Mesenchymal stem cell (in vitro differentiated cells and primary cell): ENCODE data around the gene DNAH11.

Experiments used
- DNase-seq: peaks from one replicate; pipeline ENCODE4 v3.0.0-alpha.2; 2013
- H2AFZ ChIP-seq: one replicate; pipeline ENCODE4 v1.6.1; 2013; ENCODE audit warnings: low read depth, mild to moderate bottlenecking, control low read depth, inconsistent platforms, low read length, moderate library complexity
- H2AK5ac ChIP-seq: 2 replicates; pipeline ENCODE4 v1.6.1; 2013; ENCODE audit warnings: low read length, moderate library complexity, mild to moderate bottlenecking, inconsistent platforms; ENCODE audit not compliant: severe bottlenecking
- H2BK120ac ChIP-seq: one replicate; pipeline ENCODE4 v1.6.1; 2013; ENCODE audit warnings: low read depth, mild to moderate bottlenecking, inconsistent platforms, low read length, moderate library complexity
- H2BK12ac ChIP-seq, 2 experiments: one replicate each; pipeline ENCODE4 v1.6.1; 2013; ENCODE audit warnings: inconsistent platforms in 2 of 2, low read length in 2 of 2, mild to moderate bottlenecking in 2 of 2, moderate library complexity in 2 of 2, control low read depth in 1 of 2
- H2BK15ac ChIP-seq: one replicate; pipeline ENCODE4 v1.6.1; 2013; ENCODE audit warnings: mild to moderate bottlenecking, low read depth, inconsistent platforms; ENCODE audit not compliant: poor library complexity, severe bottlenecking
- H2BK5ac ChIP-seq: 2 replicates; pipeline ENCODE4 v1.6.1; 2013; ENCODE audit warnings: low read depth, mild to moderate bottlenecking, low read length, control low read depth, inconsistent platforms; ENCODE audit not compliant: poor library complexity, severe bottlenecking
- H3K14ac ChIP-seq, 2 experiments: one replicate each; pipeline ENCODE4 v1.6.1; 2013; ENCODE audit warnings: inconsistent platforms in 2 of 2, low read length in 2 of 2, control low read depth in 1 of 2, mild to moderate bottlenecking in 1 of 2, moderate library complexity in 1 of 2
- H3K18ac ChIP-seq, 2 experiments: one replicate each; pipeline ENCODE4 v1.6.1; 2013; ENCODE audit warnings: inconsistent platforms in 2 of 2, low read length in 2 of 2, control low read depth in 1 of 2, low read depth in 1 of 2, mild to moderate bottlenecking in 1 of 2
- H3K23ac ChIP-seq, 2 experiments: one replicate each; pipeline ENCODE4 v1.6.1; 2013; ENCODE audit warnings: inconsistent platforms in 2 of 2, low read length in 2 of 2, mild to moderate bottlenecking in 2 of 2, moderate library complexity in 2 of 2, control low read depth in 1 of 2
- H3K27ac ChIP-seq: 2 replicates; pipeline ENCODE4 v1.5.1; 2013; ENCODE audit warnings: mild to moderate bottlenecking, moderate library complexity, low read length, control low read depth, inconsistent platforms; ENCODE audit not compliant: poor library complexity, severe bottlenecking
- H3K27me3 ChIP-seq, 2 experiments: 2 replicates each; pipeline versions ENCODE4 v1.6.1 to v1.7.0; 2013; ENCODE audit warnings: low read length in 2 of 2, mild to moderate bottlenecking in 2 of 2, moderate library complexity in 2 of 2, control low read depth in 1 of 2, inconsistent platforms in 1 of 2; ENCODE audit not compliant: control insufficient read depth in 1 of 2, insufficient read depth in 1 of 2
- H3K36me3 ChIP-seq, 2 experiments: 2 replicates each; pipeline versions ENCODE4 v1.6.1 to v1.7.0; 2013; ENCODE audit warnings: low read length in 2 of 2, control low read depth in 1 of 2, inconsistent platforms in 1 of 2, low read depth in 1 of 2, mild to moderate bottlenecking in 1 of 2; ENCODE audit not compliant: insufficient read depth in 2 of 2, control insufficient read depth in 1 of 2
- H3K4ac ChIP-seq, 2 experiments: one replicate each; pipeline ENCODE4 v1.6.1; 2013; ENCODE audit warnings: inconsistent platforms in 2 of 2, low read length in 2 of 2, mild to moderate bottlenecking in 2 of 2, moderate library complexity in 2 of 2, control low read depth in 1 of 2, low read depth in 1 of 2
- H3K4me1 ChIP-seq: 2 replicates; pipeline ENCODE4 v1.6.1; 2013; ENCODE audit warnings: low read depth, low read length, control low read depth; ENCODE audit not compliant: control insufficient read depth, insufficient read depth
- H3K4me2 ChIP-seq: 2 replicates; pipeline ENCODE4 v1.6.1; 2013; ENCODE audit warnings: low read length, mild to moderate bottlenecking, inconsistent platforms; ENCODE audit not compliant: poor library complexity, severe bottlenecking
- H3K4me3 ChIP-seq, 2 experiments: 2 replicates each; pipeline versions ENCODE4 v1.5.1 to v1.7.0; 2013; ENCODE audit warnings: low read length in 2 of 2, mild to moderate bottlenecking in 2 of 2, control low read depth in 1 of 2, low read depth in 1 of 2; ENCODE audit not compliant: insufficient read depth in 1 of 2
- H3K79me1 ChIP-seq: replicated peaks from 2 replicates; pipeline ENCODE4 v1.6.1; 2013; ENCODE audit warnings: mild to moderate bottlenecking, control low read depth, low read length, inconsistent platforms; ENCODE audit not compliant: poor library complexity, severe bottlenecking
- H3K9ac ChIP-seq: 2 replicates; pipeline ENCODE4 v1.7.0; 2013; ENCODE audit warnings: mild to moderate bottlenecking, low read length, moderate library complexity
- H3K9me3 ChIP-seq: 2 replicates; pipeline ENCODE4 v1.7.0; 2013; ENCODE audit warnings: mild to moderate bottlenecking, low read length; ENCODE audit not compliant: control insufficient read depth
- H4K8ac ChIP-seq: one replicate; pipeline ENCODE4 v1.6.1; 2013; ENCODE audit warnings: inconsistent platforms, mild to moderate bottlenecking, low read length, moderate library complexity
- H4K91ac ChIP-seq: one replicate; pipeline ENCODE4 v1.6.1; 2013; ENCODE audit warnings: mild to moderate bottlenecking, low read length, inconsistent platforms
- WGBS: methylation state at CpG from one replicate; pipeline ENCODE4 v1.1.7; 2013; ENCODE audit warnings: mixed read lengths; 5-methylcytosine and 5-hydroxymethylcytosine counted together

Gene DNAH11

GRCh38 chr7:21504021-21504420 is 38.8 kb upstream of the DNAH11 start:
- Histone ChIP-seq H3K36me3 (no peaks in the 10 kb centered on the region), H2AK5ac (no peak overlapping the region), H3K4me2 (no peak overlapping the region), H3K27ac (no peak overlapping the region), H3K4me1 (no peaks in the 10 kb centered on the region), H3K4ac (no peak overlapping the region), H2BK120ac (no peak overlapping the region), H3K27me3 (no peaks in the 10 kb centered on the region), H2BK12ac (no peak overlapping the region), H3K4me3 (no peak overlapping the region), H3K23ac (no peak overlapping the region), H3K9ac (no peak overlapping the region), H2BK15ac (no peak overlapping the region), H3K79me1 (peaks cover 2% of the 10 kb centered on the region), H4K8ac (no peak overlapping the region), H2BK5ac (no peak overlapping the region), H2AFZ (no peak overlapping the region), H4K91ac (no peak overlapping the region), H3K9me3 (no peaks in the 10 kb centered on the region), H3K14ac (no peak overlapping the region), H3K18ac (no peak overlapping the region)
- no peak for DNase-seq
- 84% methylated on average over 2 of the region's 2 CpGs for WGBS

- H3K79me1 ChIP-seq, result peaks cover 2% of the 10 kb centered on the region
- no peak overlapping the region for H2BK15ac ChIP-seq
- no peaks in the 10 kb centered on the region for H3K9me3 ChIP-seq
- no peak overlapping the region for H3K14ac ChIP-seq
- H4K91ac ChIP-seq, result no peak overlapping the region
- H2AFZ ChIP-seq, result no peak overlapping the region
- no peak overlapping the region for H2BK5ac ChIP-seq
- H3K23ac ChIP-seq, result no peak overlapping the region
- H3K4me3 ChIP-seq, result no peak overlapping the region
- no peak overlapping the region for H3K18ac ChIP-seq
- no peak overlapping the region for H3K4ac ChIP-seq
- H2AK5ac ChIP-seq, result no peak overlapping the region
- no peak overlapping the region for H4K8ac ChIP-seq
- no peak overlapping the region for H2BK120ac ChIP-seq
- H3K9ac ChIP-seq, result no peak overlapping the region
- WGBS, result 86% methylated on average over 7 of the region's 8 CpGs
- H3K27me3 ChIP-seq, result no peaks in the 10 kb centered on the region
- no peak overlapping the region for H3K4me2 ChIP-seq
- DNase-seq, result peak; percentile 54
- no peak overlapping the region for H2BK12ac ChIP-seq
- H3K27ac ChIP-seq, result no peak overlapping the region
- no peaks in the 10 kb centered on the region for H3K4me1 ChIP-seq
- H3K36me3 ChIP-seq, result peaks cover 0 to 5% of the 10 kb centered on the region in 2 experiments
These were observed 35.1 kb upstream of the DNAH11 start for GRCh38 chr7:21507627-21508343.

GRCh38 chr7:21508538-21508937 is 34.3 kb upstream of the DNAH11 start:
- no peak overlapping the region for H3K9ac ChIP-seq
- no peak overlapping the region for H2BK15ac ChIP-seq
- no peaks in the 10 kb centered on the region for H3K27me3 ChIP-seq
- no peak overlapping the region for H2BK12ac ChIP-seq
- no peak overlapping the region for H3K27ac ChIP-seq
- no peak for DNase-seq
- H2AK5ac ChIP-seq, result no peak overlapping the region
- no peak overlapping the region for H3K4ac ChIP-seq
- H3K36me3 ChIP-seq, result peaks cover 0 to 5% of the 10 kb centered on the region in 2 experiments
- H3K23ac ChIP-seq, result no peak overlapping the region
- H2BK5ac ChIP-seq, result no peak overlapping the region
- no peak overlapping the region for H3K4me3 ChIP-seq
- no peaks in the 10 kb centered on the region for H3K9me3 ChIP-seq
- H4K8ac ChIP-seq, result no peak overlapping the region
- no peak overlapping the region for H3K18ac ChIP-seq
- H2AFZ ChIP-seq, result no peak overlapping the region
- H4K91ac ChIP-seq, result no peak overlapping the region
- H3K4me2 ChIP-seq, result no peak overlapping the region
- peaks cover 2% of the 10 kb centered on the region for H3K79me1 ChIP-seq
- no peak overlapping the region for H3K14ac ChIP-seq
- 100% methylated on average over 1 of the region's 3 CpGs for WGBS
- no peaks in the 10 kb centered on the region for H3K4me1 ChIP-seq
- H2BK120ac ChIP-seq, result no peak overlapping the region

DNA sequence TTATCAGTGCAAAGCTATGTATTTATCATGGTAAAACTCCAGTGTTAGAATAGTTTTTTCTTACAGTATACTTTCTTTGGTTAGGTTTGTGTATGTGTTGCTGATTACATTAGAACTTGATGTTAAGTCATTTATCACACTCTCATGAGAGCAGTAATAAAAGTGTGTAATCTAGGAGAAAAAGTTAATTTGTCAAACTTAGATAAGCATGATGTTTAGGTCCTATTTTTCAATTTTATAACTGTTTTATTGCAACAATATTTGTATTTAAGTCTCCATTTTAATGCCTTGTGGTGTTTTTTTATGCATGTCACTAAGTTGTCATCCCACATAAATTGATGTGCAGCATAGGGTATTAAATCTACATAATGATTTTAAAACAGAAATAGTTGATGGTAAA is 28.8 kb upstream of the DNAH11 start:
- Histone ChIP-seq H3K18ac (no peak overlapping the region), H3K36me3 (peaks cover 0 to 5% of the 10 kb centered on the region in 2 experiments), H3K27me3 (no peaks in the 10 kb centered on the region), H2AK5ac (no peak overlapping the region), H2BK120ac (no peak overlapping the region), H3K79me1 (no peaks in the 10 kb centered on the region), H3K4me3 (no peak overlapping the region), H3K4me2 (no peak overlapping the region), H2AFZ (no peak overlapping the region), H3K9ac (no peak overlapping the region), H3K27ac (no peak overlapping the region), H4K91ac (no peak overlapping the region), H3K4ac (no peak overlapping the region), H2BK5ac (no peak overlapping the region), H2BK15ac (no peak overlapping the region), H4K8ac (no peak overlapping the region), H3K14ac (no peak overlapping the region), H3K4me1 (no peaks in the 10 kb centered on the region), H3K9me3 (no peaks in the 10 kb centered on the region), H2BK12ac (no peak overlapping the region), H3K23ac (no peak overlapping the region)
- no peak for DNase-seq
